SK-N-SH treated with all-trans-retinoic acid at 6 μM for 48 hours (cell line): Measurements from ENCODE around the gene EPS8.

Experiments
- BACH2 ChIP-seq: fragments of 250-450 bp; sonication (Bioruptor Pico); IDR thresholded peaks from 2 replicates; pipeline ENCODE4 v1.9.0; 2021; ENCODE audit warnings: mild to moderate bottlenecking, borderline replicate concordance
- CREB5 ChIP-seq: fragments of 250-450 bp; sonication (Bioruptor Pico); IDR thresholded peaks from 2 replicates; pipeline ENCODE4 v1.5.1; 2020; ENCODE audit warnings: low read depth, mild to moderate bottlenecking, moderate library complexity
- RARB ChIP-seq: fragments of 250-450 bp; sonication (Bioruptor Pico); IDR thresholded peaks from 2 replicates; pipeline ENCODE4 v1.8.0; 2021; ENCODE audit warnings: mild to moderate bottlenecking, moderate library complexity
- ZC3H10 ChIP-seq: fragments of 250-450 bp; sonication (Bioruptor Pico); IDR thresholded peaks from 2 replicates; pipeline ENCODE4 v1.5.1; 2021; ENCODE audit warnings: mild to moderate bottlenecking, moderate library complexity
- ZFP3 ChIP-seq: fragments of 250-450 bp; sonication (Bioruptor Pico); IDR thresholded peaks from 2 replicates; pipeline ENCODE4 v1.5.0; 2020; ENCODE audit warnings: mild to moderate bottlenecking, moderate library complexity

- no peak for TF ChIP-seq CREB5 (CRISPR knock-in tag)
- TF ChIP-seq ZFP3 (CRISPR knock-in tag) = no peak
- TF ChIP-seq BACH2 = no peak
- no peak for TF ChIP-seq ZC3H10 (CRISPR knock-in tag)
- TF ChIP-seq RARB (CRISPR knock-in tag) = no peak
These were observed 208.8 kb downstream of the EPS8 start for GRCh38 chr12:15580431-15580830.
